Measurements from ENCODE around the gene ACSS1.

Gene ACSS1

DNA sequence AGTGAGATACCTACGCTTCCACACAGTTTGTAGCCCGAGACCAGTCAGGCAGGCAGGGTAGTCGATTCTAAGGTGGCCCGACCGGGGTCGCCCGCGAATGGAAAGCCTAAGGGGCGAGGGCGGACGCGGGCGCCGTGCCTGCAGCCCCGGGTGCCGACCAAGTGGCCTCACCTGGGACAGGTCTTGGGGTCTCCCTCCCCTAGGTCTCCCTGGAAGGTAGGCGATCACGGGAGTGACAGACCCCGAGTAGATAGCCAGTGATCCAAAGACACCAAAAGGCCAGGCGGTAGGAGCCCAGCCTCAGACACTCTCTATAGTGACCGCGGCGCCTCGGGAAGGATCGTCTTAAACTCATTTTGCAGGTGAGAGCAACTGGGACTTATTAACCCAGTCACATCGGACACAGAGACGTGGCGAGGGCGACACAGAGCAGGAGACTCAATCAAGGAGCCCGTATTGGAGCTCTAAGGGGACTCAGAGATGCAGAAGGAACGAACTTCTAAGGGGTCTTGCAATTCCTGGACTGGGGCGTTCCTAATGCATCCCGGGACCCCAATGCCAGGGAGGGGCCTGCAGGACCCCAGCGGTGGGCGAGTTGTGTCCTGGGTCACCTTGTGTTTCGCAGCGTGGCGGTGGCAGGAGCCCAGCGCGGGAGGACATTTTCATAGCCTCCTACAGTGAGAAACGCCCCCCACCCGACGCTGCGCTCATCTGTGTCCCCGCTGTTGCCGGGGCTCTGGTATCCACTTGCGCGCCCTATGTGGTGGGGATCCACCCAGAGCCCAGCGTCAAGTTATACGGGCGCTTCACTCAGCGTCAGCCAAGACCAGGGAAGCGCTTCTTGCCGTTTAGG lies 26.1 kb upstream of the ACSS1 start:
- no peak overlapping the region for H3K4me3 ChIP-seq (ENCODE audit: low read length)
- no peak for TF ChIP-seq ZNF274 (IDR thresholded peaks at IDR 0.05; ENCODE audit: low read depth, low read length)

DNA sequence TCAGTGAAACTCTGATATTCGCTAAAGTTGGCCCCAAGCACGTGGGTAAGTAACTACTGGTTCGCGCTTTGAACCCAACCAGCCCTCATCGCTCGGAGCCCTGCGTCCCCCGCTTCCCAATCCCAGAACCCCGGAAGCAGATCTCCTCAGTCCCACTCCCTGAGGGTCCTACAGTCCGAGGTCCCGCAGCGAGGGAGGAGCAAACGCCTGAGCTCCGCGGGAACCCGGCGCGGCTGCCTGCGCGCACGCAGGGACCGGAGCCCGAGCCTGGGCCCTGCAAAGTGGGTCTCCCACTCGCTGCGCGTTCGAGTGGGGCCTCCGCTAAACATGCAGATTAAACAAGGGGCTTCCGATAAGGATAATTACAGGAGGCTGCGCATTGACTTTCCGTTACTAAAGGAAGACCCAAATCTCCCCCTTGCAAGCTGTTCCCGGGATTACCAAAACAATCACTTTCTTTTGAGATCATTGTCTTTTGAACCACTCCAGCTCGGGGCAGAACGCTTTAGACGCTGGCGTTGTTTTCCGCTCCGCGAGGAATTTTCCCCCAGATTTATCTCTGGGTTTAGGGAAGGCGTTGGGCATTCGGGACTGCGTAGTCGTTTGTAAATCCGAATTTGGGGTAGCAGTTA lies 25.3 kb upstream of the ACSS1 start:
- H3K4me3 ChIP-seq (ENCODE audit: low read length), result no peak overlapping the region
- TF ChIP-seq ZNF274 (IDR thresholded peaks at IDR 0.05; ENCODE audit: low read depth, low read length), result no peak

DNA sequence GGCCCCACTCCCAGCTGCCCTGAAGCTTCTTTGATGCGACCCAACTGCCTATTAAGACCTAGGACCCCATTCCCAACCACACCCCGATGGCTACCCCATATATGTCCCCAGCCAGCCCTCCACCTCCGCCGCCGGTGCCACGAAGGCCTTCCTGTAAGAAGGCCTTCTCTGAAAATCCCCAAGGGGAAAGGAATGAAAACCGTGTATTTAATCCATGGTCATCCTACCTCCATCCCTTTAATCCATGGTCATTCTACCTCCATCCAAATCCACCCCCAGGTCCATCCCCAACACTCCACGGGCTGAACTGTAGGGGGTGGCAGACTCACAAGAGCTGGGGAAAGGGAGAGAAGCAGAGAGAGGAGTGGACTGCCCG lies 24.5 kb upstream of the ACSS1 start:
- H3K4me3 ChIP-seq (ENCODE audit: low read length), result no peak overlapping the region
- no peak for TF ChIP-seq ZNF274 (IDR thresholded peaks at IDR 0.05; ENCODE audit: low read depth, low read length)

DNA sequence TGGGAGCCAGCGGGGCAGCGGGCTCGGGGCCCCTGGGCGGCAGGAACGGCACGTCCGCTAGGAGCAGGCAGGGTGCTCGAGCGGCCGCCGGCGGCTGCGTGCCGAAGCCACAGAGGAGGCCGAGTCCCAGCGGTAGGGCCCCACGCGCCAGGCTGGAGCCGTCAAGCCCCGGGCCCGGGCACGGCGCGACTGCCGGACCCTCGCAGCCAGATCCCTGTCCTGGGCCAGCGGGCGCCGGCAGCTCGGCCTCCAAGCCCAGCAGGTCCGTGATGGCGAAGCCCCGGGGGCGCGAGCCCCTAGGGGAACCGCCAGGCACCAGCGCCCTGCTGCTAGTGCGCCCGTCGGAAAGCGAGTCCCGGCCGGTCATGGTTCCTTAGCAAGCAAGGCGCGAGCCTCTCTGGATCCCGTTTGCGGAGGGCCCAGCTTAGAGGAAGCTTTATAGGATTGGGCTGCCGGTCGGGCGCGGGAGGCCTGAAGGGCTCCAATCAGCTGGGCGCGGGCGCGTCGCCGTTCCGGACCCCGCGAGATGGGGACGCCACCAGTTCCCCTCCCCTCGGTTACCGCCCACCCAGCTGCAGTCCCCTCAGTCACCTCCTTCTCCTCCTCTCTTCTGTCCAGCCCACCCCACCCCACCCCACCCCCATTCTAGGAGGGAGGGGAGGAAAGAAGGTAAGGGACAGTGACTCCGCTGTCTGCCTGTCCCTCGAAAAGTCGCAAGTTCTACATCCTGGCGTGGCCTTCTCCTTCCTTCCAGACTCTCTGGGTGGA lies 24.0 kb upstream of the ACSS1 start, which contains the start of gene VSX1:
TSS of gene VSX1 (minus strand) at position 412 of the 768 bp plus-strand sequence. CDS start at position 367, 45 bp downstream.
- H3K4me3 ChIP-seq (ENCODE audit: low read length), result no peak within 1 kb of the TSS
- TF ChIP-seq ZNF274 (IDR thresholded peaks at IDR 0.05; ENCODE audit: low read depth, low read length), result no peak

DNA sequence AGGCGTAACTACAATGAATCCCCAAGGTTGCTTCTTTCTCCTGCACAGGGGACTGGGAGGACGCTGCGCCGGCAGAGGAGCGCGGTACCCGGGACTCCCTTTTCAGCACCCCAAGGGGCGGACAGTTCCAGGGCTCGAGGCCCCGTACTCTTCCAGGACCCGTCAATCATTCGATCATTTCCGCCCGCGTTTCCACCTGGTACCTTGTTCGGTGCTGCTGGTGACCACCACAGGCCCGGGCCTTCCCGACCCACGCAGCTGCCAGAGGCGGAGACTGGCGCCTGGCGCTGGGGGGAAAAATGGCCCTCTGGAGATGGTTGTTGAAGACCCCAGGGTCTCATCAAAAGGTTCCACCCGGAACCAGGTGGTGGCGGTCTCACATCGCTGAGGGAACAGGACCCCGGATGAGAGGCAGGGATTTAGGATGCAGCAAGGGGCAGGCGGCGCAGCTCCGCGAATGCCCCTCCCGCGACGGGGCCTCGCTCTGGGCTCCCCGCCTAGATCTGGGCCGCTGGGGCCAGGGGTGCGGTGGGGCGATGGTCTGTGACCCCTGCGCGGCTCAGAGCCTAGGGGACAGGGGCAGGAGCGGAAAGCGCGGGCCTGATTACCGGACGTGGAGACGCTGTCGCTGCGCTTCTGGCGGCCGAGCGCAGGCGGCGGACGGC lies 23.3 kb upstream of the ACSS1 start:
- no peak overlapping the region for H3K4me3 ChIP-seq (ENCODE audit: low read length)
- no peak for TF ChIP-seq ZNF274 (IDR thresholded peaks at IDR 0.05; ENCODE audit: low read depth, low read length)

DNA sequence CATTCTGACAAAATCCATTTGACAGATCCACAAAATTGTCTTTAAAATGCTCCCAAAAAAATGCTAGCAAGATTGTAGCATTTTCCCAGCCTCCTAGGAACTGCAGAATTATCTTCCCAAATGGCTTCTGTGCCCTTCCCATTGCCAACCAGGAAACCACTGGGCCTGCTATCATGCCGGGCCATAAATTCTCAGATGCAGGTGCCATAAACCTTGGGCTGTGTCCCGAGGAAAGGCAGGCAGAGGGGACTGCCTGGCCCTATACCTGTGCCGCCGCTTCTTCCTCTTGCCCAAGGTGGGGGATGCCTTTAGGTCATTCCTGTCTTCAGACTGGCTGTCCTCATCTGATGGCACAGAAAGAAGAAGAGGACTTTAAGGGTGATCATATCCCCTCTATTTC lies 21.2 kb upstream of the ACSS1 start:
- no peak overlapping the region for H3K4me3 ChIP-seq (ENCODE audit: low read length)
- TF ChIP-seq ZNF274 (IDR thresholded peaks at IDR 0.05; ENCODE audit: low read depth, low read length), result no peak

DNA sequence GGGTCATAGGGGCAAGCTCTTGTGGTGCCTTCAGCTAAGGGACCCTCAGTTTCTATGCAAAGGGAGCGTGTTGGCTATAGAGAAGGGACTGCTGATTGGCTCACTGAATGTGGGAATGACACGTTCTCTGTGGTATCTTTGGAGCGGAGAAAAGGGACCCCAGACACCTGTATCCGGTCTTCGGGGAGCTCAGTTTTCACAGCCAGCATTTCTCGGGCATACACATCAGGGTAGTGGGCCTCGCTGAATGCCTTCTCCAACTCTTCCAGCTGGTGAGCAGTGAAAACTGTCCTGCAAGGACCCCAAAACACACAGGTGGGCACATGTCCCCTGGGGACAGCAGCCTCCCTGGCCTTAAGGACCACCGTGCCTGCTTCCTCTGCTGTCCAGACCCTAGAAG lies 20.7 kb upstream of the ACSS1 start:
- no peak overlapping the region for H3K4me3 ChIP-seq (ENCODE audit: low read length)
- TF ChIP-seq ZNF274 (IDR thresholded peaks at IDR 0.05; ENCODE audit: low read depth, low read length), result no peak

DNA sequence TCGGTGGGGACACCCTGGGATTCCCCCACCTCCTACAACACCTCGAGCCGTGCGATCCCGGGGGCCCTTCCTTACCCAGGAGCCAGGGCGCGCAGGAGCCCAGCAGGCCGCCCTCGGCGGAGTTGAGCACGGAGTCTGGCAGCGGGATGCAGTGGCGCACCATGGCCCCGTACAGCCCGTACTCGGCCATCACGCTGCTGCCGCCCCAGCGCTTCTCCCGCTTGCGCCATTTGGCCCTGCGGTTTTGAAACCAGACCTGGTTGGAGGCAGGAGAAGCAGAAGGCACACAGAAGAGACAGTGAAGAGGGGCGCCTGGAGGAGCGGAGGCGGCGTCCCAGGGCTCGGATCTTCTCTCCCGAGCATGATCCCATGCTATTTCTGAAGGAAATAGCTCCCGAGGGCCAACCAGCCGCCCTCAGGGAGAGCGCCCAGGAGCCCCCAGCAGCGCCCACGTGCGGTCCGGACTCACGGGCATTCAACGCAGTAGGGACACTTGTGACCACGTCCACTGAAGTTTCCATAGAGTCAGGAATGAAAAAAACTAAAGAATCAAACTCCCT lies 19.8 kb upstream of the ACSS1 start:
- no peak for TF ChIP-seq ZNF274 (IDR thresholded peaks at IDR 0.05; ENCODE audit: low read depth, low read length)
- peak overlapping the region; percentile 19; the same call in 1 of the 2 replicates for H3K4me3 ChIP-seq (ENCODE audit: low read length)

DNA sequence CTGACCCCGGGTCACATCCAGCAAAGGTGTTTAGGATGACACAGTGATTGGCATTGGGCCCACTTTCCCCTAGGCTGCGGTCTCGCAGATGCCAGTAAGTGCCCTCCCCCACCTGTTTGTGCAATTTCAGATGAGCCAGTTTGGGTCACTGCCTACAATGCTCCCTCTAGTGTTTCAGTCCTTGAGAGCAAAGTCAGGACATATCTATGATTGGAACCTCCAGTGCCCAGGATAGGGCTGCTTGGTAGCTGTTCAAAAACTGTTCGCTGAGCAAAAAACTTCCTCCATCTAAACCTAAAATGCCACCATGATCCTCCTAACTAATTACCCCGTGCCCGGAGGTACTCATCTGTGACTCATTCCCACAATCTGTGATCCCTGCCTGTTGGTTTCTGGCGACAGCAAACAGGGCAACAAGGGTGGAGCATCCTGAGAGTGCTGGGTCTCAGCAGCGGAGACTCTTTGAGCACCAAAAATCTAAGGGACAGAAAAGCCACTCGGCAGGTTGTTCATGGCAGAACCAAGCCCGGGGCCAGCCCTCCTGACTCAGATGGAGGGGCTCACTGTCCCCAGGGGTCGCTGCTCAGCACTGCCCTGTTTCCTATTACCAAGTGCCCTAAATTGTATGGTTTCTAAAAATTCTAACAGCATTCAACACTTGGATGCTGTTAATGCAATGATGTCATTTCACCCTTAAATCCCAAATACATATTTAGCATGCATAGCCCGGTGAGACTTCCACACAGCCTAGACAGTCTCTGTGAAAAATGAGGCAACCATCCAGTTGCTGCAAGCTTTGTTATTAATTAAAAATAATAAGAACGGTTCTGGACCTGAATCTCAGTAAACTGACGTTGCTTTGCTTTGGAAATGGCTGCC lies 19.0 kb upstream of the ACSS1 start:
- H3K4me3 ChIP-seq (ENCODE audit: low read length), result peak overlapping the region; percentile 19; the same call in 1 of the 2 replicates
- TF ChIP-seq ZNF274 (IDR thresholded peaks at IDR 0.05; ENCODE audit: low read depth, low read length), result no peak

DNA sequence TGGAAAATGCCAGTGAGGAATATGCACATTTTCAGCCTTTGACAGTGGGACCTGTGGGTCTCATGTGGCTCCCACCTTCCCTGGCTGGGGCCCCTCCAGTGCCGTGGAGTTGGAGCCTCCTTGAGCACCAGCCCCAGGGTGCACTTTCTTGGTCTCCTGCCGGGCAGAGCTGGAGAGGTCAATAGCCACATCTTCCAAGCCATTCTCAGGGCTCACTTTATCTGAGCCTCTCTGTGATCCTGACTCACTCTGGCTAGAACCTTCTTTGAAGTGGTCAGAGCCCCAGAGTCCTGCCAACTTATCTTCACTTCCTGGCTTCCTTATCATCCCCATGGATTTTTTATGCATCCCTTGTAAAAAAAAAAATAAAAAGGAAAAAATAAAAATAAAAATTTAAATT lies 18.3 kb upstream of the ACSS1 start:
- no peak for TF ChIP-seq ZNF274 (IDR thresholded peaks at IDR 0.05; ENCODE audit: low read depth, low read length)
- H3K4me3 ChIP-seq (ENCODE audit: low read length), result no peak overlapping the region

DNA sequence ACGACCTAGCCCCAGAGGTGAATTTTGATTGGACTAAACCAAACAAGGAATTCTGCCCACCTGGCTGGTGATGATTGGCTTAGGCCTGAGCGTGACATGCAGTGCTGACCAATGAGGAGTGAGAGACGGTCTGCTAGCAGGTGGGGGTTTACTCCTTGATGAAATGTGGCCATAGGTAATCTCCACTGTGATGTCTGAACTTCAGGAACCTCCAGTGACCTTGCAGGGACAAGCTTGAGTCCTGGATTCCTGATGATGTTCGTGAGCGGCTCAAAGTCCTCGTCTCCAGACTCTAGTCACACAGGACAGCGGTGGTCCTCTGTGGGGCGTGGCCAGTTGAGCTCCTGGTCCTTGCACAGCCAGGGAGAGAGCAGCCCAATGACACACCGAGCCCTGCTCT lies 15.6 kb upstream of the ACSS1 start:
- H3K4me3 ChIP-seq (ENCODE audit: low read length), result no peak overlapping the region
- TF ChIP-seq ZNF274 (IDR thresholded peaks at IDR 0.05; ENCODE audit: low read depth, low read length), result no peak

DNA sequence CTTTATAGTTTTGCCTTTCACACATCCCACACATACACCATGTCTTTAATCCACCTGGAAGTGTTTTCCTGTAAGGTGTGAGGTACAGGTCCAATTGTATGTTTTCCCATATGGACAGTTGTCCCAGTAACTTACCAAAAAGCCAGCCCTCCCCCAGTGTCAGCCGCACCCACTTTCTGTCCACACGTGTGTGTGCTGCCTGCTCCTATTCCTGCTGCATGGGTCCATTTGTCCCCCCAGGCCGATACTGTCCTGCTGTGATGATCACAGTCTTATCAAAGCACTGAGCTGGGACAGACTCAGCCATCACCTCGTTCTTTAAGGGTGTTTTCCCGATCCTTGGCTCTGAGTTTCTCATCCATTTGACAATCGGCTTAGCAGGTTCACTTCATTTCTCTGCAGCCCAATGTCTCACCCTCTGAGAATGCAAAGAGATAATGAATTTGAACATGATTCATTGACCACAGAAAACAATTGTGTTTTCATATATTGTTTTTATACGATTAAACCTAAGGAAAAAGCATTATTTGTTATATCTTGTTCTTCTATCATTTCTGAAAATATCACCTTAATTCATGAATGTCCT lies 14.4 kb upstream of the ACSS1 start:
- H3K4me3 ChIP-seq (ENCODE audit: low read length), result no peak overlapping the region
- no peak for TF ChIP-seq ZNF274 (IDR thresholded peaks at IDR 0.05; ENCODE audit: low read depth, low read length)

Measured in GM08714 (cell line).